ENCODE measurements around the gene NUBPL. TPM values are rescaled to one million over a fixed set of nuclear protein-coding genes. Genes with fewer than 3 reads are reported as not detected.
"Not testable (repeated sequence)": the region's sequence is repeated elsewhere in the genome, so short reads cannot be mapped to it uniquely, and the experiment has no call there.

NUBPL gene
- total RNA-seq, 3 donors from 2014 or later: 10.8 to 15.1 (median 12.0) TPM

- no peak for TF ChIP-seq CTCF (IDR thresholded peaks at IDR 0.05)
- no peaks in the 10 kb centered on the region for H3K4me1 ChIP-seq (ENCODE audit: low read depth)
- intact Hi-C loops (cut with DNase I, micrococcal nuclease): no loop called here
- DNase-seq: no peak
- ATAC-seq: no peak
- H3K36me3 ChIP-seq (ENCODE audit: low read depth): no peaks in the 10 kb centered on the region
- no peak overlapping the region for H3K4me3 ChIP-seq
- H3K9me3 ChIP-seq: peaks cover 4% of the 10 kb centered on the region
Measured at GRCh38 chr14:31740688-31741087, 179.5 kb downstream of the NUBPL start.

GRCh38 chr14:31745741-31746140, 184.5 kb downstream of the NUBPL start:
- intact Hi-C loops (cut with DNase I, micrococcal nuclease): no loop called here
- Histone ChIP-seq H3K4me3 (no peak overlapping the region), H3K36me3 (ENCODE audit: low read depth) (no peaks in the 10 kb centered on the region), H3K9me3 (peaks cover 35% of the 10 kb centered on the region), H3K4me1 (ENCODE audit: low read depth) (no peaks in the 10 kb centered on the region)
- TF ChIP-seq CTCF (IDR thresholded peaks at IDR 0.05): no peak
- ATAC-seq: no peak
- DNase-seq: no peak

GRCh38 chr14:31746326-31746725, 185.1 kb downstream of the NUBPL start:
- intact Hi-C loops (cut with DNase I, micrococcal nuclease): no loop called here
- TF ChIP-seq CTCF (IDR thresholded peaks at IDR 0.05): no peak
- ATAC-seq (no peak), DNase-seq (no peak)
- H3K9me3 ChIP-seq: peaks cover 35% of the 10 kb centered on the region
- no peak overlapping the region for H3K4me3 ChIP-seq
- no peaks in the 10 kb centered on the region for H3K4me1 ChIP-seq (ENCODE audit: low read depth)
- H3K36me3 ChIP-seq (ENCODE audit: low read depth): no peaks in the 10 kb centered on the region

- H3K4me1 ChIP-seq (ENCODE audit: low read depth): no peaks in the 10 kb centered on the region
- no peaks in the 10 kb centered on the region for H3K36me3 ChIP-seq (ENCODE audit: low read depth)
- intact Hi-C loops (cut with DNase I, micrococcal nuclease): no loop called here
- peaks cover 35% of the 10 kb centered on the region for H3K9me3 ChIP-seq
- no peak for ATAC-seq
- H3K4me3 ChIP-seq: no peak overlapping the region
- no peak for TF ChIP-seq CTCF (IDR thresholded peaks at IDR 0.05)
- no peak for DNase-seq
Measured at GRCh38 chr14:31749275-31749674, 188.1 kb downstream of the NUBPL start.

GRCh38 chr14:31751047-31751446, 189.8 kb downstream of the NUBPL start:
- intact Hi-C loops (cut with DNase I, micrococcal nuclease); H3K4me3 ChIP-seq; H3K36me3 ChIP-seq (ENCODE audit: low read depth); H3K4me1 ChIP-seq (ENCODE audit: low read depth): not testable (repeated sequence)
- ATAC-seq (peak; percentile 65), DNase-seq (peak in 1 of 3 donors; percentile 16)
- H3K9me3 ChIP-seq: peaks cover 28% of the 10 kb centered on the region

GRCh38 chr14:31752867-31753661, 191.9 kb downstream of the NUBPL start:
- H3K4me3 ChIP-seq: no peak overlapping the region
- no peak for DNase-seq
- no peaks in the 10 kb centered on the region for H3K36me3 ChIP-seq (ENCODE audit: low read depth)
- no peaks in the 10 kb centered on the region for H3K4me1 ChIP-seq (ENCODE audit: low read depth)
- intact Hi-C loops (cut with DNase I, micrococcal nuclease): no loop called here
- peaks cover 15% of the 10 kb centered on the region for H3K9me3 ChIP-seq
- no peak for ATAC-seq
- TF ChIP-seq CTCF (IDR thresholded peaks at IDR 0.05): no peak

Data from mucosa of descending colon (tissue), 3 donors.